ENCODE results near the gene GRAMD2A. TPM values are rescaled to one million over a fixed set of nuclear protein-coding genes. Genes with fewer than 3 reads are reported as not detected.

Gene GRAMD2A
- total RNA-seq, 4 donors from 2014 or later, result 0.41 to 1.4 TPM; not detected in 2

DNA sequence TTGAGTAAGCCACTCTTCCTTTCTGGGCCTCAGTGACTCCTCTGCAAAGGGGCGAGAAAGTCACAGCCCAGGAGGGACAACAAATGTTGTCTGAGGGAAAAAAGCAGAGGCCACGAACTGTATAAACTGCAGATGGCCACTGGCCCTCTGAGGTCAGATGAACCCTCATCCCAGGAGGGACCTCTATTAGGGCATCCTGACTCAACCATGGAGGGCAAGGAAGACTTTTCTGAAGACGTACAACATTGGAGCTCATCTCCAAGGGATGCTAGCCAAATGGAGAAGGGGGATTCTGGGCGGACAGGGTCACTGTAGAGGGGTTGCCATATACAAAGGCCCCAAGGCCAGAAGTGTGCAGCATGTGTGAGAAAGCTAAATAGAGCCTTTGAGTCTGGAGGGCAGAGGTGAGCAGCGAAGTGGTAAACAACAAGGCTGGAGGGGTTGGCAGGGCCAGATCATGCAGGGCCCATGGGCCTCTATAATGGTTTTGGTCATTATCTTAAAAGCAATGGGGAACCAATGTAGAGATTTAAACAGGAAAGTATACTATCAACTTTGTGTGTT, 16.7 kb downstream of the GRAMD2A start:
- no peak overlapping the region for H3K27ac ChIP-seq
- H3K4me3 ChIP-seq, result no peak overlapping the region
- no peaks in the 10 kb centered on the region for H3K36me3 ChIP-seq
- no peak for TF ChIP-seq POLR2A (IDR thresholded peaks at IDR 0.05)
- TF ChIP-seq, protein P1, sequence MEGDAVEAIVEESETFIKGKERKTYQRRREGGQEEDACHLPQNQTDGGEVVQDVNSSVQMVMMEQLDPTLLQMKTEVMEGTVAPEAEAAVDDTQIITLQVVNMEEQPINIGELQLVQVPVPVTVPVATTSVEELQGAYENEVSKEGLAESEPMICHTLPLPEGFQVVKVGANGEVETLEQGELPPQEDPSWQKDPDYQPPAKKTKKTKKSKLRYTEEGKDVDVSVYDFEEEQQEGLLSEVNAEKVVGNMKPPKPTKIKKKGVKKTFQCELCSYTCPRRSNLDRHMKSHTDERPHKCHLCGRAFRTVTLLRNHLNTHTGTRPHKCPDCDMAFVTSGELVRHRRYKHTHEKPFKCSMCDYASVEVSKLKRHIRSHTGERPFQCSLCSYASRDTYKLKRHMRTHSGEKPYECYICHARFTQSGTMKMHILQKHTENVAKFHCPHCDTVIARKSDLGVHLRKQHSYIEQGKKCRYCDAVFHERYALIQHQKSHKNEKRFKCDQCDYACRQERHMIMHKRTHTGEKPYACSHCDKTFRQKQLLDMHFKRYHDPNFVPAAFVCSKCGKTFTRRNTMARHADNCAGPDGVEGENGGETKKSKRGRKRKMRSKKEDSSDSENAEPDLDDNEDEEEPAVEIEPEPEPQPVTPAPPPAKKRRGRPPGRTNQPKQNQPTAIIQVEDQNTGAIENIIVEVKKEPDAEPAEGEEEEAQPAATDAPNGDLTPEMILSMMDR (IDR thresholded peaks at IDR 0.05), result no peak
- TF ChIP-seq EP300 (IDR thresholded peaks at IDR 0.05; ENCODE audit: low read depth), result no peak
- TF ChIP-seq POLR2AphosphoS5 (IDR thresholded peaks at IDR 0.05), result no peak
- in situ Hi-C loops (cut with MboI; ENCODE audit: low pct_ligation_motif_present in 1 of 4, low pct_unique_long_range_greater_than_20kb in 1 of 4, low sequenced_read_pairs in 3 of 4) (no loop called here), intact Hi-C loops (cut with DNase I; ENCODE audit: low total_unique reads) (no loop called here)
- no peak for DNase-seq
- no peaks in the 10 kb centered on the region for H3K9me3 ChIP-seq
- peaks cover 5 to 8% (median 7%) of the 10 kb centered on the region in 4 donors for H3K4me1 ChIP-seq
- WGBS, 2 donors (ENCODE audit: low coverage in 1 of 2), result 80 to 92% methylated on average over 1 to 5 of the region's 5 CpGs
- peaks cover 41% of the 10 kb centered on the region for H3K27me3 ChIP-seq

DNA sequence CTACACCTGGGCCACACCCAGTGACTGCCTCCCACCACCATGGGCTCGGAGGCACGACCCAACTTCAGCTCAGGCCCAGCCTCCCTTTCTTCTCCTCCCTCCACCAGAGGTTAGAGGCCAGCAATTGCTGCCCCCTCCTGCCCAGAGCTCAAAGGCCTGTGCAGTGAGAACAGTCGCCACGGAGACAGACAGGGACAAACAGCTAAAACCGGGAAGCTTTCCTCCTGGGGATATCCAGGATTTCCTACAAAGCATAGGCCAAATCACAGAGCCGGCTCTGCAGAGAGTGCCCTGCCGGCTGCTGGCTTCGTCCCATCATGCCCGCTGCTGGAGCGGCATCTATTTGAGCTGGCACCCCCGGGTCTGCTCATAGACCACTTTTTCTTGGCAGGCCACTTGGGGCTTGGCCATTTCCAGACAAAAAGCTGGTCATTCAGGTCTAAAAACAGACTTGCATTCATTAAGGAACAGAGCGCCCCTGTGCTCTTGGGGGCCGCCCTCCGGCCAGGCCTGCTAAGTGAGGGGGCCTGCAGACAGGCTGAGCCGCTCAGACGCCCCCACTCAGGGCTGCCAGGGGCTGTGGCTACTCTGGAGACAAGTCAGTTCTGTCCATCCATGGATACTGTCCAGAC, 17.5 kb downstream of the GRAMD2A start:
- H3K36me3 ChIP-seq, result no peaks in the 10 kb centered on the region
- 69% methylated on average over 16 of the region's 16 CpGs; no CpG with 5 or more reads in 1 of the 2 donors for WGBS, 2 donors (ENCODE audit: low coverage in 1 of 2)
- no peak for DNase-seq
- in situ Hi-C loops (cut with MboI; ENCODE audit: low pct_ligation_motif_present in 1 of 4, low pct_unique_long_range_greater_than_20kb in 1 of 4, low sequenced_read_pairs in 3 of 4), result no loop called here
- no peak overlapping the region for H3K27ac ChIP-seq
- TF ChIP-seq EP300 (IDR thresholded peaks at IDR 0.05; ENCODE audit: low read depth) (no peak), POLR2AphosphoS5 (IDR thresholded peaks at IDR 0.05) (no peak), POLR2A (IDR thresholded peaks at IDR 0.05) (no peak)
- H3K9me3 ChIP-seq, result no peaks in the 10 kb centered on the region
- H3K4me1 ChIP-seq, result peaks cover 5 to 8% (median 7%) of the 10 kb centered on the region in 4 donors
- no peak overlapping the region for H3K4me3 ChIP-seq
- H3K27me3 ChIP-seq, result peaks cover 33% of the 10 kb centered on the region
- intact Hi-C loops (cut with DNase I; ENCODE audit: low total_unique reads), result no loop called here

DNA sequence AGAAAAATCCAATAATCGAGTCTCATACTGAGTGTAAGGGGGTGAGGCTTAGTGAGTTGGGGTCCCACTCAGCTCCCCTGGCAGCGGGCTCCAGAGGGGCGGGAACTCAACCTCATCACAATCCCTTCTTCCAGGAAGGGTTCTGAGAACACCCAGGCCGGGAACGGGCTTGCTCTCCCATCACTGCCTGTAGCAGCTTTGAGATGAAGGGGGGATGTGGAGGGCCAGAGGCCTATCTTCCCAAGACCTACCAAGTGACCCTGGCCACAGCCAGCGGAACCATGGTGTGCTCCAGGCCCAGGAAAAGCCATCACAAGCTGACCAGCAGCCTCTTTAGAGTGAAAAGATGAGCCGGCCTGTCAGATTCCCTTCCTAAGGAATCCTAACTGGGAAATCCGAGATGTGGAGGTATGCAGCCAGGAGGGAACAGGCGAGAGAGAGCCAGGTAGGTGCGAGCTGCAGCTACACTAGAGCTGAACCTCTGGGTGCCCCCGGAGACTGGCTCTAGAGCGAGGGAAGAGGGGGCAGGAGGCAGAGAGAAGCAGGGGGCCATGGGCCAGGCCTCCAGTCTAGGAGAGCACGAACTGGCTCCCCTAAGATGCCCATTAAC, 18.5 kb downstream of the GRAMD2A start:
- no peak overlapping the region for H3K4me3 ChIP-seq
- 86% methylated on average over 13 of the region's 13 CpGs; no CpG with 5 or more reads in 1 of the 2 donors for WGBS, 2 donors (ENCODE audit: low coverage in 1 of 2)
- TF ChIP-seq, protein P1 (IDR thresholded peaks at IDR 0.05), result no peak
- no peak for TF ChIP-seq POLR2AphosphoS5 (IDR thresholded peaks at IDR 0.05)
- no peak for TF ChIP-seq EP300 (IDR thresholded peaks at IDR 0.05; ENCODE audit: low read depth)
- no peak for TF ChIP-seq POLR2A (IDR thresholded peaks at IDR 0.05)
- peaks cover 23% of the 10 kb centered on the region for H3K27me3 ChIP-seq
- H3K36me3 ChIP-seq, result no peaks in the 10 kb centered on the region
- intact Hi-C loops (cut with DNase I; ENCODE audit: low total_unique reads) (no loop called here), in situ Hi-C loops (cut with MboI; ENCODE audit: low pct_ligation_motif_present in 1 of 4, low pct_unique_long_range_greater_than_20kb in 1 of 4, low sequenced_read_pairs in 3 of 4) (no loop called here)
- no peak overlapping the region for H3K27ac ChIP-seq
- peaks cover 0 to 3% (median 2%) of the 10 kb centered on the region in 4 donors for H3K4me1 ChIP-seq
- DNase-seq, result no peak
- H3K9me3 ChIP-seq, result no peaks in the 10 kb centered on the region

DNA sequence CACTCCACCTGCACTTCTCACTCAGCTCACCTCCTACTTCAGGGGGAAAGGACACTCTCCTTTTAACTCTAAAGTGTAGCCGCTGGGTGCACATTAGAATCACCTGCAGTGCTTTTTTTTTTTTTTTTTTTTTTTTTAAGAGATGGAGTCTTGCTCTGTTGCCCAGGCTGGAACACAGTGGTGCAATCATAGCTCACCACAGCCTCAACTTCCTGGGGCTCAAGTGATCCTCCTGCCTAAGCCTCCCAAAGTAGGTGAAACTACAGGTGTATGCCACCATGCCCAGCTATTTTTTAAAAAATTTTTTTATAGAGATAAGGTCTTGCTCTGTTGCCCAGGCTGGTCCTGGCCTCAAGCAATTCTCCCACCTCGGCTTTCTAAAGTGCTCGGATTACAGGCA, 20.8 kb downstream of the GRAMD2A start:
- H3K9me3 ChIP-seq, result no peaks in the 10 kb centered on the region
- DNase-seq, result no peak
- H3K27ac ChIP-seq, result no peak overlapping the region
- H3K36me3 ChIP-seq, result no peaks in the 10 kb centered on the region
- peaks cover 2% of the 10 kb centered on the region for H3K27me3 ChIP-seq
- intact Hi-C loops (cut with DNase I; ENCODE audit: low total_unique reads), result no loop called here
- no peak overlapping the region for H3K4me3 ChIP-seq
- TF ChIP-seq POLR2AphosphoS5 (IDR thresholded peaks at IDR 0.05), result no peak
- in situ Hi-C loops (cut with MboI; ENCODE audit: low pct_ligation_motif_present in 1 of 4, low pct_unique_long_range_greater_than_20kb in 1 of 4, low sequenced_read_pairs in 3 of 4), result no loop called here
- 92 to 94% methylated on average over 3 of the region's 3 CpGs for WGBS, 2 donors (ENCODE audit: low coverage in 1 of 2)
- no peaks in the 10 kb centered on the region for H3K4me1 ChIP-seq

DNA sequence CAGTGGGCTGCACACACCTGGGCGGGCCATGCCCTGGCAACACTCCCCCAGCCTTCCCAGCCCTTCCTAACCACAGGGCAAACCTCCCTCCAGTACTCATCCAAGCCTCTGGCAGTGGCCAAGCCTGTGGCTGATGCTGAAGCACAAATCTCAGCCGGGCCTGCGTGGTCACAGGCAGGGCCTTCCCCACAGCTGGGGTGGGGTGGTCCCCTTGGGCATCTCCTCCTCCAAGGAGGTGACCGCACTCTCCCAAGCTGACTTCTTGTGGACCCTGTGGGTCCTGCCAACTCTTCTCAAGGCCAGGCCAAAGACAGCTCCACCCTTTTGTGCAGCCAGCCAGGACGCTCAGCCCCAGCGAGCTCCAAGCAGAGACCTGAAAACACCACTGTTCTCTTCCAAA, 21.4 kb downstream of the GRAMD2A start:
- intact Hi-C loops (cut with DNase I; ENCODE audit: low total_unique reads) (no loop called here), in situ Hi-C loops (cut with MboI; ENCODE audit: low pct_ligation_motif_present in 1 of 4, low pct_unique_long_range_greater_than_20kb in 1 of 4, low sequenced_read_pairs in 3 of 4) (no loop called here)
- H3K27ac ChIP-seq, result no peak overlapping the region

More for the DNA sequence above, 21.4 kb downstream of the GRAMD2A start:
- Histone ChIP-seq H3K9me3 (no peaks in the 10 kb centered on the region), H3K27me3 (no peaks in the 10 kb centered on the region), H3K36me3 (no peaks in the 10 kb centered on the region), H3K4me1 (no peaks in the 10 kb centered on the region), H3K4me3 (no peak overlapping the region)
- DNase-seq, result no peak
- TF ChIP-seq POLR2AphosphoS5 (IDR thresholded peaks at IDR 0.05) (no peak), POLR2A (IDR thresholded peaks at IDR 0.05) (no peak), EP300 (IDR thresholded peaks at IDR 0.05; ENCODE audit: low read depth) (no peak)
- TF ChIP-seq, protein P1 (IDR thresholded peaks at IDR 0.05), result no peak
- whole genome bisulfite sequencing, 2 donors (ENCODE audit: low coverage in 1 of 2), result 80 to 83% methylated on average over 1 to 6 of the region's 6 CpGs

Measured in transverse colon (tissue), 4 donors.